Gastrocnemius medialis (tissue), 4 donors: ENCODE measurements around the gene LIPH. TPM values are rescaled to one million over a fixed set of nuclear protein-coding genes. Genes with fewer than 3 reads are reported as not detected.

ENCODE experiments used
- ATAC-seq, 2 donors: fragments of 150-250 bp; one replicate each; pipeline ENCODE4 v1.9.1; 2016
- DNase-seq, 2 donors: peaks; one replicate each; pipeline ENCODE4 v3.0.0-alpha.2; 2019
- H3K27ac ChIP-seq, 4 donors: fragments of 200-600 bp; sonication (generic); 1 replicate in 1 of 4; 2 replicates in 3 of 4; pipeline ENCODE4 v1.5.1; 2016 to 2018; ENCODE audit warnings: mild to moderate bottlenecking in 2 of 4, moderate library complexity in 1 of 4
- H3K27me3 ChIP-seq, 3 donors: fragments of 200-600 bp; sonication (generic) in 2 of 3; 1 replicate in 1 of 3; 2 replicates in 2 of 3; pipeline versions ENCODE4 v1.5.1 to v1.6.0; 2016 to 2019; ENCODE audit warnings: mild to moderate bottlenecking in 1 of 3, moderate library complexity in 1 of 3
- H3K36me3 ChIP-seq, 2 donors: fragments of 200-600 bp; sonication (generic) in 1 of 2; one replicate each; pipeline ENCODE4 v1.5.1; 2017 to 2018
- H3K4me1 ChIP-seq, 2 donors: fragments of 200-600 bp; sonication (generic) in 1 of 2; one replicate each; pipeline ENCODE4 v1.5.1; 2016 to 2017; ENCODE audit warnings: mild to moderate bottlenecking in 2 of 2
- H3K4me3 ChIP-seq, 4 donors: fragments of 200-600 bp; sonication (generic) in 3 of 4; 1 replicate in 1 of 4; 2 replicates in 3 of 4; pipeline ENCODE4 v1.5.1; 2016 to 2019; ENCODE audit warnings: mild to moderate bottlenecking in 2 of 4
- H3K9me3 ChIP-seq, 3 donors: fragments of 200-600 bp; sonication (generic) in 2 of 3; 1 replicate in 1 of 3; 2 replicates in 2 of 3; pipeline ENCODE4 v1.5.1; 2016 to 2019
- POLR2A ChIP-seq, 2 donors: fragments of 450-650 bp; IDR thresholded peaks; one replicate each; pipeline ENCODE4 v1.6.1; 2017; ENCODE audit warnings: antibody characterized with exemption in 2 of 2, mild to moderate bottlenecking in 2 of 2, moderate library complexity in 2 of 2
- in situ Hi-C, 4 donors: fragments of 200-750 bp; cut with MboI; loops; one replicate each; pipeline versions ENCODE4 v1.15.0 to v1.8.0; 2017; ENCODE audit warnings: low sequenced_read_pairs in 4 of 4
- intact Hi-C: fragments of 100-400 bp; cut with DNase I; formaldehyde crosslinking; loops from one replicate; pipeline ENCODE4 v1.15.1; 2023; ENCODE audit warnings: low total_unique reads
- total RNA-seq, 4 donors: library from RNA; depleted of rRNA; stranded (reverse); fragments of >200 nt; gene quantifications; one replicate each; pipeline versions ENCODE4 v1.1.0 to v1.2.3, GENCODE V29; 2016
- TF ChIP-seq, protein P1 (sequence below), 5 experiments: fragments of 450-650 bp in 3 of 5; fragments of 200-600 bp in 2 of 5; sonication (generic) in 2 of 5; IDR thresholded peaks in 4 of 5; conservative IDR thresholded peaks in 1 of 5; 1 replicate in 4 of 5; 2 replicates in 1 of 5; pipeline ENCODE4 v1.5.1; 2016 to 2019; ENCODE audit warnings: antibody characterized with exemption in 5 of 5, mild to moderate bottlenecking in 3 of 5, moderate library complexity in 3 of 5

Gene LIPH
- total RNA-seq, 4 donors from 2014 or later: 0.11 to 0.41 TPM; not detected in 2

DNA sequence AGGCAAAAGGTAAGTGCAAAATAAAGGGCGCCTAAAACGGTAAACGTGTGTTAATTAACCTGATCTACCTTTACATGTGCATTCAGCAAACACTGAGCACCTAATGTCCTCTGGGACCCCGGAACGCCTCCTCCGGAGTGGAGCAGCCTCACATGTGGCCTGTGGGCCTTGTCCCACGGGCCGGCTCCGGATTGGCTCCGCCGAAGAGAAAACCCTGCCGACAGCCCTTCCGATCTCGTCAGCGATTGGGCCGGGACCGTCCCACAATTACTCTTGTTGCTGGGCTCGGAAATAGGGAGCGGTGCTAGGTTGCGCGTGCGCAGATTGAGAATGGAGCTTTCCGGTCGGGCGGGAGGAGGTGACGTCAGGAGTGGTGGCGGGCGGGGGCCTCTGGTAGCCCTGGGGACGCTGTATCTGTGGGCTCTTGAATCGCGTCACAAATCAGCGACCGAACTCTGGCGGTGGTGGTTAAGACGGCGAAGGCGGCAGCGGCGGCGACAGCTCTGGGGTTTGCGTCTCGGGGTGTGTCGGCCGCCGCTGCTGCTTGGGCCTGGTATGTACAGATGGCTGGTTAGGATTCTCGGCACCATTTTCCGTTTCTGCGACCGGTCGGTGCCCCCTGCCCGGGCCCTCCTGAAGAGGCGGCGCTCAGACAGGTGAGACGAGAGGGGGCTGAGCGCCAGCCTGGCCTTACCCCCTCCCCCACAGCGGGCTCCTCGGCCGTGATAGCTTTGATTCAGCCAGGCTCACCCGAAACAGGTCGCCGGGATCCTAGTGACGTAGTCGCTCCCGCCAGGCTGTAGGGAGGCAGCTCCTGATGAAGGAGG, 33.7 kb upstream of the LIPH start, which contains the start of gene SENP2:
TSS of gene SENP2 (plus strand) at position 437 of the 827 bp plus-strand sequence. CDS start at position 556, 119 bp downstream.
- Histone ChIP-seq H3K9me3 (no peaks in the 10 kb centered on the region), H3K27me3 (no peaks in the 10 kb centered on the region), H3K4me3 (peak within 1 kb of the TSS; percentile 79 to 98 (median 89)), H3K4me1 (peaks cover 14 to 25% of the 10 kb centered on the region in 2 donors), H3K27ac (peak within 1 kb of the TSS; percentile 93 to 95 (median 94)), H3K36me3 (no peaks in the 10 kb centered on the region)
- intact Hi-C loops (loop anchor here (2.0 to 10.0 kb wide), 4 partner anchors 87 to 1196 kb away; partner anchors contain the start of genes EIF4A2, MAP3K13, TBCCD1 and TMEM41A), in situ Hi-C loops (loop anchor here in 2 of 4 donors (10.0 to 25.0 kb wide), 3 partner anchors 91 to 1201 kb away; partner anchors contain the start of genes DNAJB11 (in 1 of the 2), EIF4A2 (in 1 of the 2), TBCCD1 (in 1 of the 2) and TMEM41A (in 1 of the 2))
- DNase-seq (peak; percentile 99), ATAC-seq (peak; percentile 99)
- peak; percentile 77 to 80 for TF ChIP-seq POLR2A (IDR thresholded peaks at IDR 0.05)
- TF ChIP-seq, protein P1, sequence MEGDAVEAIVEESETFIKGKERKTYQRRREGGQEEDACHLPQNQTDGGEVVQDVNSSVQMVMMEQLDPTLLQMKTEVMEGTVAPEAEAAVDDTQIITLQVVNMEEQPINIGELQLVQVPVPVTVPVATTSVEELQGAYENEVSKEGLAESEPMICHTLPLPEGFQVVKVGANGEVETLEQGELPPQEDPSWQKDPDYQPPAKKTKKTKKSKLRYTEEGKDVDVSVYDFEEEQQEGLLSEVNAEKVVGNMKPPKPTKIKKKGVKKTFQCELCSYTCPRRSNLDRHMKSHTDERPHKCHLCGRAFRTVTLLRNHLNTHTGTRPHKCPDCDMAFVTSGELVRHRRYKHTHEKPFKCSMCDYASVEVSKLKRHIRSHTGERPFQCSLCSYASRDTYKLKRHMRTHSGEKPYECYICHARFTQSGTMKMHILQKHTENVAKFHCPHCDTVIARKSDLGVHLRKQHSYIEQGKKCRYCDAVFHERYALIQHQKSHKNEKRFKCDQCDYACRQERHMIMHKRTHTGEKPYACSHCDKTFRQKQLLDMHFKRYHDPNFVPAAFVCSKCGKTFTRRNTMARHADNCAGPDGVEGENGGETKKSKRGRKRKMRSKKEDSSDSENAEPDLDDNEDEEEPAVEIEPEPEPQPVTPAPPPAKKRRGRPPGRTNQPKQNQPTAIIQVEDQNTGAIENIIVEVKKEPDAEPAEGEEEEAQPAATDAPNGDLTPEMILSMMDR (IDR thresholded peaks at IDR 0.05 in 4 of 5, conservative IDR thresholded peaks at IDR 0.05 in 1 of 5): no peak

DNA sequence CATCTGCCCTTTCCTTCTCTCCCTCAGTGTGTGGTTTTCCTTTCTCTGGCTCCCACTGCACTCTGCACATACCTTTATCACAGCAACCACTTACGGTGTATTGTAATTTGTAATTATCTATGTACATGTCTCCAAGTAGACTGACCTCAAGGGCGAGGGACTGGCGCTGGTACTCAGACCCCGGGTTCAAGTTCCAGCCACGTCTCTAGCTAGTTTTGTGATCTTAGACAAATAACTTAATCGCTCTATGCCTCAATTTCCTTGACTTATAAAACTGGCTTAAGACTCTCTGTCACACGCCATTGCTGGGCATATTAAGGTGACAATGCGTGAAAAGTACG, 33.1 kb upstream of the LIPH start:
- peak overlapping the region; percentile 93 to 95 (median 94) for H3K27ac ChIP-seq
- DNase-seq (no peak), ATAC-seq (no peak)
- peaks cover 14 to 25% of the 10 kb centered on the region in 2 donors for H3K4me1 ChIP-seq
- TF ChIP-seq POLR2A (IDR thresholded peaks at IDR 0.05): no peak
- TF ChIP-seq, protein P1 (IDR thresholded peaks at IDR 0.05 in 4 of 5, conservative IDR thresholded peaks at IDR 0.05 in 1 of 5): no peak
- intact Hi-C loops: loop anchor here (5.0 to 10.0 kb wide), 2 partner anchors 221 to 1197 kb away; partner anchors contain the start of genes EIF4A2 and MAP3K13
- peak overlapping the region; percentile 79 to 98 (median 89) for H3K4me3 ChIP-seq
- in situ Hi-C loops: loop anchor here in 2 of 4 donors (10.0 to 25.0 kb wide), 3 partner anchors 91 to 1202 kb away; partner anchors contain the start of genes DNAJB11 (in 1 of the 2), EIF4A2 (in 1 of the 2), TBCCD1 (in 1 of the 2) and TMEM41A (in 1 of the 2)
- H3K36me3 ChIP-seq: no peaks in the 10 kb centered on the region
- H3K27me3 ChIP-seq: no peaks in the 10 kb centered on the region
- H3K9me3 ChIP-seq: no peaks in the 10 kb centered on the region

DNA sequence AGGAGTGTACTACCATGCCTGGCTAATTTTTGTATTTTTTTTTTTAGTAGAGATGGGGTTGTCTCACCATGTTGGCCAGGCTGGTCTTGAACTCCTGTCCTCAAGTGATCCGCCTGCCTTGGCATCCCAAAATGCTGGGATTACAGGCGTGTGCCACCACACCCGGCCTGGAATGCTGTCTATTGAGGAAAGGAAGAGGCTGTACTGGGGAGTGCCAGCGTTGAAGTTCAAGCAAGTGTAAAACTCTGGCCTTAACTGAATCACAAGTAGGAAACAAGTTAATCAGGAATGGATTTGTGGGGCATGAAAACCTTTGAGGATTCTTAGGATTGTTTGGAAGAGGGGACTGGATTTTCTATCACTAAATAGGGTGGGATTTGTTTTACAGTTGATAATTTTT, 32.3 kb upstream of the LIPH start:
- Histone ChIP-seq H3K4me1 (peaks cover 14 to 25% of the 10 kb centered on the region in 2 donors), H3K27ac (no peak overlapping the region), H3K27me3 (no peaks in the 10 kb centered on the region), H3K9me3 (no peaks in the 10 kb centered on the region), H3K36me3 (no peaks in the 10 kb centered on the region), H3K4me3 (no peak overlapping the region)
- TF ChIP-seq, protein P1 (IDR thresholded peaks at IDR 0.05 in 4 of 5, conservative IDR thresholded peaks at IDR 0.05 in 1 of 5): no peak
- TF ChIP-seq POLR2A (IDR thresholded peaks at IDR 0.05): no peak
- intact Hi-C loops: loop anchor here (5.0 to 10.0 kb wide), 2 partner anchors 220 to 1198 kb away; partner anchors contain the start of genes EIF4A2 and MAP3K13
- DNase-seq (no peak), ATAC-seq (no peak)
- in situ Hi-C loops: loop anchor here in 2 of 4 donors (10.0 to 25.0 kb wide), 3 partner anchors 90 to 1203 kb away; partner anchors contain the start of genes DNAJB11 (in 1 of the 2), EIF4A2 (in 1 of the 2), TBCCD1 (in 1 of the 2) and TMEM41A (in 1 of the 2)

DNA sequence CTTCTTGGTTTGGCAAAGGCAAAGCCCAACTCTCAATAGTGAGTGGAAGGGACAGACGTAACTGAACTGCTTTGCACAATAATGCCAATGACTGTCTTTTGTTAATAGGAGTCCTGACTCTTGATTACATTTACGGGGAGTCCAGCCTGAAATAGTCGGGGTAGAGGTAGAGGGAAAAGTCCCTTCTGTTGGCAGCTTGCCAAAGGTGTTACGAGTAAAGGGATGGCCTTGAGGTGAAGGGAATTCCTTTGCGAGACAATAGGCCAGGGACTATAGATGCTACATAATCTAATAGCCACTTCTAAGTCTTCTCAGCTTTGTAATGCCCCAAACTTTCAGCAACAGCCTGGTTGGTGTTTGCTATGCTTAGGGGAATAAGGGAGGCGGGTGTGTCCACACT, 31.5 kb upstream of the LIPH start:
- Histone ChIP-seq H3K27ac (no peak overlapping the region), H3K27me3 (no peaks in the 10 kb centered on the region), H3K9me3 (no peaks in the 10 kb centered on the region), H3K36me3 (no peaks in the 10 kb centered on the region), H3K4me1 (peaks cover 13 to 25% of the 10 kb centered on the region in 2 donors), H3K4me3 (no peak overlapping the region)
- ATAC-seq: no peak
- in situ Hi-C loops: loop anchor here in 2 of 4 donors (10.0 to 25.0 kb wide), 3 partner anchors 89 to 1203 kb away; partner anchors contain the start of genes DNAJB11 (in 1 of the 2), EIF4A2 (in 1 of the 2), TBCCD1 (in 1 of the 2) and TMEM41A (in 1 of the 2)
- intact Hi-C loops: loop anchor here (10.0 kb wide), 1 partner anchor 219 kb away; the partner anchor contains the start of gene MAP3K13
- TF ChIP-seq, protein P1 (IDR thresholded peaks at IDR 0.05 in 4 of 5, conservative IDR thresholded peaks at IDR 0.05 in 1 of 5): no peak
- TF ChIP-seq POLR2A (IDR thresholded peaks at IDR 0.05): no peak
- DNase-seq: no peak
